Ovary (tissue), 10 donors: ENCODE data around the gene GGA1. TPM values are rescaled to one million over a fixed set of nuclear protein-coding genes. Genes with fewer than 3 reads are reported as not detected.
A peak's percentile ranks its signal among the peaks of the same experiment; 100 is the strongest.

Source experiments
- DNase-seq, 5 donors: peaks; one replicate each; pipeline ENCODE4 v3.0.0-alpha.2; 2019 to 2020
- H3K27ac ChIP-seq, 2 donors: fragments of 200-600 bp; one replicate each; pipeline versions ENCODE4 v1.5.1 to v1.8.0; 2019 to 2022
- H3K27me3 ChIP-seq: fragments of 200-600 bp; one replicate; pipeline ENCODE4 v1.8.0; 2022
- H3K36me3 ChIP-seq: fragments of 200-600 bp; sonication (generic); one replicate; pipeline ENCODE4 v1.5.1; 2019
- H3K4me1 ChIP-seq: one replicate; pipeline ENCODE4 v1.8.1; 2013; ENCODE audit warnings: mild to moderate bottlenecking, moderate library complexity; ENCODE audit not compliant: insufficient read depth
- H3K4me3 ChIP-seq: fragments of 200-600 bp; sonication (generic); one replicate; pipeline ENCODE4 v1.5.1; 2017
- H3K9me3 ChIP-seq, 2 donors: fragments of 200-600 bp in 1 of 2; sonication (generic) in 1 of 2; one replicate each; pipeline versions ENCODE4 v1.5.1 to v1.8.1; 2013 to 2019; ENCODE audit warnings: mild to moderate bottlenecking in 1 of 2, moderate library complexity in 1 of 2
- EP300 ChIP-seq: sonication (generic); formaldehyde crosslinking; IDR thresholded peaks from one replicate; pipeline ENCODE4 v1.6.1; 2017; ENCODE audit warnings: antibody characterized with exemption
- POLR2A ChIP-seq: fragments of 450-650 bp; IDR thresholded peaks from one replicate; pipeline ENCODE4 v1.6.1; 2017; ENCODE audit warnings: antibody characterized with exemption, mild to moderate bottlenecking, moderate library complexity
- WGBS, 3 donors: extraction: QIAGEN DNeasy Blood & Tissue Kit in 1 of 3; methylation state at CpG; one replicate each; pipeline versions ENCODE4 v1.1.5 to v1.1.7; 2013 to 2017; 5-methylcytosine and 5-hydroxymethylcytosine counted together
- intact Hi-C, 4 donors: fragments of 100-400 bp; cut with DNase I; formaldehyde crosslinking; loops; one replicate each; pipeline versions ENCODE4 v1.11.0 to v1.15.1; 2022 to 2023
- long read RNA-seq, 3 donors: library from polyadenylated mRNA in 2 of 3; unstranded in 2 of 3; transcript quantifications; one replicate each; pipeline ENCODE4 v2.0.0 and lab custom pipeline, GENCODE V29; 2021 to 2026
- polyA plus RNA-seq, 2 donors: library from polyadenylated mRNA; stranded (reverse); fragments of 200-250 nt in 1 of 2; fragments of 350-450 nt in 1 of 2; fragmentation: Illumina TruSeq in 1 of 2; extraction: RNeasy Lipid Tissue Mini Kit (QIAGEN cat#74804) in 1 of 2; gene quantifications; one replicate each; pipeline ENCODE4 v1.2.3, GENCODE V29; 2013 to 2014
- total RNA-seq, 7 donors: library from RNA; depleted of rRNA in 2 of 7; stranded (reverse); fragments of >200 nt in 2 of 7; fragmentation: NEBNext Ultra II Directional in 3 of 7; extraction: Animal tissue kit (Norgen Biotek cat#: 25700) in 3 of 7; gene quantifications; one replicate each; pipeline versions ENCODE4 v1.1.0 to v1.2.4, GENCODE V29; 2016 to 2023
- TF ChIP-seq, protein P1 (sequence below), 3 donors: fragments of 450-650 bp in 2 of 3; fragments of 200-600 bp in 1 of 3; IDR thresholded peaks; one replicate each; pipeline versions ENCODE4 v1.5.1 to v1.8.0; 2016 to 2022; ENCODE audit warnings: antibody characterized with exemption in 3 of 3, mild to moderate bottlenecking in 1 of 3
- donor health status: DM: no; HTN: no; CAD: no; lungs with moderate emphysema.
- donor health status: DM: no; HTN: no; CAD: no.
- donor health status: Bipolar disorder and iron deficiency.
- donor health status: DM: yes; HTN: yes; CAD: no.
- donor health status: DM: no; HTN: no; CAD: no.
- donor health status: DM: yes; HTN: yes; CAD: no.

Gene GGA1, protein sequence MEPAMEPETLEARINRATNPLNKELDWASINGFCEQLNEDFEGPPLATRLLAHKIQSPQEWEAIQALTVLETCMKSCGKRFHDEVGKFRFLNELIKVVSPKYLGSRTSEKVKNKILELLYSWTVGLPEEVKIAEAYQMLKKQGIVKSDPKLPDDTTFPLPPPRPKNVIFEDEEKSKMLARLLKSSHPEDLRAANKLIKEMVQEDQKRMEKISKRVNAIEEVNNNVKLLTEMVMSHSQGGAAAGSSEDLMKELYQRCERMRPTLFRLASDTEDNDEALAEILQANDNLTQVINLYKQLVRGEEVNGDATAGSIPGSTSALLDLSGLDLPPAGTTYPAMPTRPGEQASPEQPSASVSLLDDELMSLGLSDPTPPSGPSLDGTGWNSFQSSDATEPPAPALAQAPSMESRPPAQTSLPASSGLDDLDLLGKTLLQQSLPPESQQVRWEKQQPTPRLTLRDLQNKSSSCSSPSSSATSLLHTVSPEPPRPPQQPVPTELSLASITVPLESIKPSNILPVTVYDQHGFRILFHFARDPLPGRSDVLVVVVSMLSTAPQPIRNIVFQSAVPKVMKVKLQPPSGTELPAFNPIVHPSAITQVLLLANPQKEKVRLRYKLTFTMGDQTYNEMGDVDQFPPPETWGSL
- 10 to 100 TPM; 36.8 to 64.7 (median 49.6) TPM for total RNA-seq
- polyA plus RNA-seq = 10 to 100 TPM; 24.1 to 41.9 TPM
- long read RNA-seq, donor 1, transcript GGA1-201 (15 exons, 2,528 nt) = minor isoform, 13 of 129 reads
- long read RNA-seq, donor 1, transcript GGA1-216 (4 exons, 790 nt) = minor isoform, 13 of 129 reads
- long read RNA-seq, donor 1, transcript GGA1-222 (3 exons, 1,384 nt) = minor isoform, 16 of 129 reads
- long read RNA-seq, donor 1, transcript GGA1-203 (17 exons, 3,159 nt) = major isoform, 24 of 129 reads
- long read RNA-seq, donor 1, partial matches to known transcripts = 27 of 129 reads
- long read RNA-seq, donor 1, other reads (novel, unspliced or antisense) = 36 of 129 reads
- long read RNA-seq, donor 2, transcript GGA1-216 (4 exons, 790 nt) = minor isoform, 5 of 15 reads
- long read RNA-seq, donor 2, transcript GGA1-203 (17 exons, 3,159 nt) = major isoform, 7 of 15 reads
- long read RNA-seq, donor 2, partial matches to known transcripts = 0 of 15 reads
- long read RNA-seq, donor 2, other reads (novel, unspliced or antisense) = 0 of 15 reads
- long read RNA-seq, donor 3, transcript GGA1-216 (4 exons, 790 nt) = minor isoform, 15 of 79 reads
- long read RNA-seq, donor 3, transcript GGA1-203 (17 exons, 3,159 nt) = major isoform, 29 of 79 reads
- long read RNA-seq, donor 3, transcript GGA1-201 (15 exons, 2,528 nt) = minor isoform, 5 of 79 reads
- long read RNA-seq, donor 3, partial matches to known transcripts = 17 of 79 reads
- long read RNA-seq, donor 3, other reads (novel, unspliced or antisense) = 11 of 79 reads

DNA sequence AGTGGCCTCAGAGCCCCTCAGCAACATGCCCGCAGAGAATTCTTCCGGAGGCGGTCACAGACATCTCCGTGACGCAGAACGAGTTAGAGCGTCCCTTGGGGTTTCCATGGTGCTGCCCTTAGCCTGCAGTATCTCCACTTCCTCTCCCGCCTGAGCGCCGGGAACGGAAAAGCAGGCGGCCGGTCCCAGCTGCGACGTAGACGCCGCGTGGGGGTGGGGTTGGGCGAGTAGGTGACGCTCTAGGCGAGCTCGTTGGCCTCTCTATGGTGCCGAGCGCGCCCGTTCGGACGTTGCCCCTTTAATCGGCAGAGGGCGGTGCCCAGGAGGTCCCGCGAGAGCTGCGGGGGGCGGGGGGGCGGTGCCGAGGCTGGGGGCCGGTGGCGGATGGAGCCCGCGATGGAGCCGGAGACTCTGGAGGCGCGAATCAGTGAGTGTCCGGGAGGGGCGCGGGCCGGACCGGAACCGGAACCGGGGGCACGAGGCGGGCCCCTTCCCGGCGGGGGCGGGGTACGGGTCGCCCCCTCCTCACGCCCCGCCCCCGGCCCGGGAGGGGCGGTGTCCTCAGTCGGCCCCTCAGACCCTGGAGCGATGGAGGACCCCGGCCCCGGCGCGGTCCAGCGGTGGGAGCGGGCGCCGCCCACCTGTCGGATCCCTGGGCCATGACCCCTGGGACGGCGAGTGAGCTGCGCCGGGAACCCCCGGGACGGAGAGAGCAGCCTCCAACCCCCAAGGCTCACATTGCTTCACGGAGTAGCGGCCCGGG, at the start of gene GGA1:
GGA1 (plus strand) TSS at position 358 of the 763 bp plus-strand sequence; CDS start at position 385, 27 bp downstream.
- Histone ChIP-seq H3K27ac (peak within 1 kb of the TSS; percentile 64 to 96), H3K27me3 (no peaks in the 10 kb centered on the region), H3K9me3 (no peaks in the 10 kb centered on the region), H3K4me3 (peak within 1 kb of the TSS; percentile 78), H3K4me1 (peaks cover 4% of the 10 kb centered on the region), H3K36me3 (no peaks in the 10 kb centered on the region)
- WGBS, 3 donors = 0 to 1% (median 0%) methylated on average over 47 to 82 of the region's 82 CpGs
- TF ChIP-seq EP300 (peak; percentile 53), POLR2A (peak; percentile 37)
- TF ChIP-seq, protein P1, sequence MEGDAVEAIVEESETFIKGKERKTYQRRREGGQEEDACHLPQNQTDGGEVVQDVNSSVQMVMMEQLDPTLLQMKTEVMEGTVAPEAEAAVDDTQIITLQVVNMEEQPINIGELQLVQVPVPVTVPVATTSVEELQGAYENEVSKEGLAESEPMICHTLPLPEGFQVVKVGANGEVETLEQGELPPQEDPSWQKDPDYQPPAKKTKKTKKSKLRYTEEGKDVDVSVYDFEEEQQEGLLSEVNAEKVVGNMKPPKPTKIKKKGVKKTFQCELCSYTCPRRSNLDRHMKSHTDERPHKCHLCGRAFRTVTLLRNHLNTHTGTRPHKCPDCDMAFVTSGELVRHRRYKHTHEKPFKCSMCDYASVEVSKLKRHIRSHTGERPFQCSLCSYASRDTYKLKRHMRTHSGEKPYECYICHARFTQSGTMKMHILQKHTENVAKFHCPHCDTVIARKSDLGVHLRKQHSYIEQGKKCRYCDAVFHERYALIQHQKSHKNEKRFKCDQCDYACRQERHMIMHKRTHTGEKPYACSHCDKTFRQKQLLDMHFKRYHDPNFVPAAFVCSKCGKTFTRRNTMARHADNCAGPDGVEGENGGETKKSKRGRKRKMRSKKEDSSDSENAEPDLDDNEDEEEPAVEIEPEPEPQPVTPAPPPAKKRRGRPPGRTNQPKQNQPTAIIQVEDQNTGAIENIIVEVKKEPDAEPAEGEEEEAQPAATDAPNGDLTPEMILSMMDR (IDR thresholded peaks at IDR 0.05) = peak in 2 of 3 donors; percentile 6 to 25
- intact Hi-C loops = no loop called here
- DNase-seq = peak; percentile 95 to 96 (median 95)

DNA sequence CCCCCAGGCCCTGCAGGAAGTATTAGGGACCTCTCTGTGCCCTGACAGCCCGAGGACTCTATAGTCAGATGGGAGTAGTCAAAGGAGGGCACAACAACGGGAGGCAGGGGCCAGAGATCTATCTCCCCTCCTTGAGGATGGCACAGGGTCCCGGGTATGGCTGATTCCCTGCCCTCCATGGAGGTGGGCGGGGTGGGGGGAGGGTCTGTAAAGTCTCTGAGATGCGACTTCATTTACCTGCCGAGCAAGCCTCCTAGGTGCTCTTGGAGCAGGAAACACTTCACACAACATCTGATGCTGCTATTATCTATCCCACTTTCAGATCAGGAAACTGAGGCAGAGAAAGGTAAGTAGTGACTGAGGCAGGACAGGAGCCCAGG, 49.1 kb upstream of the GGA1 start:
- Histone ChIP-seq H3K36me3 (no peaks in the 10 kb centered on the region), H3K27ac (peak overlapping the region; percentile 99), H3K27me3 (no peaks in the 10 kb centered on the region), H3K4me3 (peak overlapping the region; percentile 61), H3K4me1 (peaks cover 12% of the 10 kb centered on the region), H3K9me3 (no peaks in the 10 kb centered on the region)
- WGBS, 3 donors = 71 to 78% (median 76%) methylated on average over 6 of the region's 6 CpGs
- intact Hi-C loops = no loop called here
- peak in 3 of 5 donors; percentile 36 to 44 (median 40) for DNase-seq
- TF ChIP-seq POLR2A (no peak), EP300 (no peak)

DNA sequence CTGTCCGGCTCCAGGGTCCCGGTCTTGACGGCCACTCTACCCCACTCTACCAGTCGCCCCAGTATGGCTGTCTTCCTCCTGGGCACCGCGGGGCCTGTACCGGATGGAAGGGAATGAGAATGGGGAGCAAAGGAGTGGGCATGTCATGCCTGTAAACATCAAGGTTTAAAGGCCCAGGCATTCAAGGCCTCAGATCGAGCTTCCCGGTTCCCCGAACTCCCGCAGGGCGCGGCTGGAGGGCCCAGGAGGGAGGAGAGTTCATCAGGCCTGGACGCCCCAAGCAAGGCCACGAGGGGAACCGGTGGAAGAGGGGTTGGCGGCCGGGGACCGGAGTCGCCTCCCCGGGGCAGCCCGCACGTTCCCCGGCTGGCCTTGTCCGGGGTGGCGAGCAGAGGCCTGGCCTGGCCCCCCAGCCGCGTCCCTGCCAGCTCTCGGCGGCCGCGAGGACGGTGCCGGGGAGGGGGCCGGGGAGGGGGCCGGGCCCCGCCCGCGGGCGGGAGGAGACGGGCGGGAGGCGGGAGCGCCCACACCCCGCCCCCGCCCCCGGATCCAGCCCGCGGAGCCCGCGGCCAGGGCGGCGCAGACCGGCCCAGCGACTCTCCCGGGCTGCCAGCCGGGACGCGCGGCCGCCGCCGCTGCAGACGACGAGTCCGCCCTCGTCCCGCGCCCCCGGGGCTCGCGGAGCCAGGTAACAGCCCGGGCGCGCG, 48.6 kb upstream of the GGA1 start, which contains the start of gene CDC42EP1:
CDC42EP1 (plus strand) TSS at position 580 of the 707 bp plus-strand sequence. CDS start 5,870 bp downstream, outside the sequence.
- peak; percentile 73 to 85 (median 78) for DNase-seq
- TF ChIP-seq EP300 (no peak), POLR2A (peak; percentile 77)
- H3K9me3 ChIP-seq = no peaks in the 10 kb centered on the region
- intact Hi-C loops = loop anchor here in 3 of 4 donors (2.0 kb wide), 1 partner anchor 13 kb away; no protein-coding TSS in a partner anchor
- no peaks in the 10 kb centered on the region for H3K27me3 ChIP-seq
- WGBS, 3 donors = 4 to 5% (median 4%) methylated on average over 43 to 75 of the region's 76 CpGs
- no peaks in the 10 kb centered on the region for H3K36me3 ChIP-seq
- peaks cover 13% of the 10 kb centered on the region for H3K4me1 ChIP-seq
- peak within 1 kb of the TSS; percentile 99 for H3K27ac ChIP-seq
- H3K4me3 ChIP-seq = peak within 1 kb of the TSS; percentile 61

DNA sequence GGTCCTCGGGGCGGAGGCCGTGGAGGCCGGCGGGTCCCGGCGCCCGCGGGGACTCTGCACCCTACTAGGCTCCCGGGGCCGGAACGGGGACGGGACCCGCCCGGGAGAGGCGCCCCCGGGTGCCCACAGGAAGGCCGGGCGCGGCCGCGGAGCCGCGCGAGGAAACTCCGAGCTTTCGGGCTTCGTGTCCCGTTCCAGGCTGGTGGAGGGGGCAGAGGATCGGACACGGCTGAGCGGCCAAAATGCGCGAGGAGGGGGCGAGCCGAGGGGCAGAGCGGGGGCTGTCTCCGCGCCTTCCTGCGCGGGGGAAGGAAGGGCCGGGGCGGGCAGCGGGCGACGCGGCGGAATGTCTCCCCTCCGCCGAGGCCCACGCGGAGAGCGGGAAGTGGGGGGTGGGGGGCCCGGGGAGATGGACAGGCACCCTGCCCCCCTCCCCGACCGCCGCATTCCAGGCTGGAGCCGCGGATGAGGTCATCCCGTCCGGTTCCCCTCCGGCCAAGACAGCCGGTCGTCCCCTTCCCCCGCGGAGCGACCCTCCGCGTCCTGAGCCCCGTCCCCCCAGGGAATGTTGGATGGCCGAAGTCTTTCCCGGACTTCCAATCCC, 47.9 kb upstream of the GGA1 start:
- DNase-seq = peak; percentile 73 to 82 (median 80)
- Histone ChIP-seq H3K27ac (peak overlapping the region; percentile 99), H3K4me3 (peak overlapping the region; percentile 61), H3K36me3 (no peaks in the 10 kb centered on the region), H3K4me1 (peaks cover 13% of the 10 kb centered on the region), H3K27me3 (no peaks in the 10 kb centered on the region), H3K9me3 (no peaks in the 10 kb centered on the region)
- TF ChIP-seq POLR2A (peak; percentile 33), EP300 (no peak)
- intact Hi-C loops = loop anchor here in 3 of 4 donors (2.0 kb wide), 1 partner anchor 14 kb away; no protein-coding TSS in a partner anchor
- 0 to 1% (median 1%) methylated on average over 27 to 68 of the region's 72 CpGs for WGBS, 3 donors
